IPS-NIHi11 (cell line): ENCODE measurements around the gene STAB1.
A peak's percentile ranks its signal among the peaks of the same experiment; 100 is the strongest.

Experiments used
- DNase-seq: peaks from one replicate; pipeline ENCODE4 v3.0.0; 2012; ENCODE audit warnings: mixed read lengths, low spot score

STAB1 gene

GRCh38 chr3:52461874-52462273 lies 33.3 kb upstream of the STAB1 start:
- DNase-seq: no peak

- no peak for DNase-seq
Measured at GRCh38 chr3:52463416-52463815, 31.7 kb upstream of the STAB1 start.

- no peak for DNase-seq
Measured at GRCh38 chr3:52468336-52468735, 26.8 kb upstream of the STAB1 start.

GRCh38 chr3:52469001-52469400 lies 26.1 kb upstream of the STAB1 start:
- no peak for DNase-seq

- no peak for DNase-seq
Measured at GRCh38 chr3:52470920-52471319, 24.2 kb upstream of the STAB1 start.

GRCh38 chr3:52471371-52472238 lies 23.5 kb upstream of the STAB1 start:
- DNase-seq: peak; percentile 60

- no peak for DNase-seq
Measured at GRCh38 chr3:52472239-52473000, 22.7 kb upstream of the STAB1 start.

- DNase-seq: no peak
Measured at GRCh38 chr3:52473026-52473425, 22.1 kb upstream of the STAB1 start.

GRCh38 chr3:52477076-52477795 lies 17.9 kb upstream of the STAB1 start:
- no peak for DNase-seq

- DNase-seq: no peak
Measured at GRCh38 chr3:52477796-52478095, 17.4 kb upstream of the STAB1 start.

GRCh38 chr3:52479037-52479876 lies 15.9 kb upstream of the STAB1 start:
- DNase-seq: no peak

- DNase-seq: no peak
Measured at GRCh38 chr3:52479877-52480575, 15.1 kb upstream of the STAB1 start.

GRCh38 chr3:52480768-52481715 lies 14.1 kb upstream of the STAB1 start:
- no peak for DNase-seq

- DNase-seq: peak; percentile 94
Measured at GRCh38 chr3:52481819-52482521, 13.2 kb upstream of the STAB1 start.

- DNase-seq: no peak
Measured at GRCh38 chr3:52483081-52483480, 12.1 kb upstream of the STAB1 start.

- no peak for DNase-seq
Measured at GRCh38 chr3:52483577-52484381, 11.4 kb upstream of the STAB1 start.

- DNase-seq: no peak
Measured at GRCh38 chr3:52484680-52485461, 10.3 kb upstream of the STAB1 start.
